HK-2 (cell line): ENCODE measurements around the gene REPIN1.

Source experiments
- DNase-seq: peaks from one replicate; pipeline ENCODE4 v3.0.0-alpha.2; 2018; ENCODE audit not compliant: unreplicated experiment

Gene REPIN1

GRCh38 chr7:150368096-150368883 lies at the start of gene REPIN1:
Gene REPIN1 (plus strand): TSS chr7:150368822. CDS start chr7:150369712, 890 bp downstream.
- peak; percentile 87 for DNase-seq

- no peak for DNase-seq
Measured at GRCh38 chr7:150321788-150322113, 46.9 kb upstream of the REPIN1 start.

DNA sequence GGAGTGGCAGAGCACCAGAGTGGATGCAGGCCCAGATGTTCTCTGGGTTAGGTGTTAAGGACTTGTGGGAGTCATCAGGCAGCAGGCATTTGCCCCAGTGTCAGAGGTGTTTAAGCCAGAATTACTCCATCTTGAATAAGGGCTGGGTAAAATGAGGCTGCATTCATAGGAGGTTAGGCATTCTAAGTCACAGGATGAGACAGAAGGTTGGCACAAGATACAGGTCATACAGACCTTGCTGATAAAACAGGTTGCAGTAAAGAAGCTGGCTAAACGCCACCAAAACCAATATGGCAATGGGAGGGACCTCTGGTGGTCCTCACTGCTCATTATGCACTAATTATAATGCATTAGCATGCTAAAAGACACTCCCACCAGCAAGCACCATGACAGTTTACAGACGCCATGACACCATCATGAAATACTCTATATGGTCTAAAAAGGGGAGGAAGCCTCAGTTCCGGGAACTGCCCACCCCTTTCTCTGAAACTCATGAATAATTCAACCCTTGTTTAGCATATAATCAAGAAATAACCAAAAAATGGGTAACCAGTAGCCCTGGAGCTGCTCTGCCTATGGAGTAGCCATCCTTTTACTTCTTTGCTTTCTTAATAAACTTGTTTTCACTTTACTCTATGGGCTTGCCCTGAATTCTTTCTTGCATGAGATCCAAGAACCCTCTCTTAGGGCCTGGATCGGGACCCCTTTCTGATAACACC lies 46.3 kb upstream of the REPIN1 start:
- no peak for DNase-seq

DNA sequence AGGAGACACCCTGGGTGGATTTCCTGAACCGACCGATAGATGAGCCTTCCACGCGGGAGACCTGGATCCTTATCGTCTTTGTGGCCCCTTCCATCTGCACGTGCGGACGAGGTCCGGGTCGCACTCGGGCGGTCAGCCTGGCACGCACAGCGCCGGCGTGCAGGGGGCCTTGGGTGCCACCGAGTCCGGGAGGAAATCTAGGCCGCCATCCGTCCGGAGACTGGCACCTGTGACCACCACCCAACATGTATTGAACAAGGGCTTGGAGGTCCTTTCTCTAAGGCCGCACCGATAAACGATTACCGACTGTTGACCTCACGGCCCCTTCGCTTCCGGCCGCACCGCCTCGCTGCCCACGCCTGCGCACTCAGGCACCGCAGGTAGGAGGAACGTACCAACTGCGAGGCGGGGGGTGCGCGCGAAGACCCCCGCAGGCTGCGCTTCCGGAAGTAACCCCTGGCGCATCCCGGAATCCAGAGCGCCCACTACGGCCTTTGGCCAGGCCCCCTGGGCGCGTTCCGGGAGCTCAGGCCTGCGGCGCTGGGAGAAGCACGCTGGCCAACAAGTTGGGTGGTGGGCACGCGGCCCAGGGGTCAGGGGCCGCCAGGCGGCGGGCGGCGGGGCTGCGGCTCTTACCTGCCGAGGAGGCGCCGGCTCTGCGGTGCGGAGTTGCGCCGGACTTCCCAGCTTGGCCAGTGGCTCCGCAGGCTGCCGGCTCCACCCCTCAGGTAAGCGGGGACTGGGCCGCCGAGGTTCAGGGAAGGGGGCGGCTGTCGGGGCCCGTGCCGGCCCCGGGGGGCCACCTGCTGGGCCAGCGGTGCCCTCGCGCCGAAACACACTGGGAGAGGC lies 45.6 kb upstream of the REPIN1 start, which contains the start of the genes ACTR3C and LRRC61:
ACTR3C (minus strand) TSS at position 713 of the 849 bp plus-strand sequence. CDS start 28,249 bp downstream, outside the sequence.
LRRC61 (plus strand) TSS at position 523 of the 849 bp plus-strand sequence. CDS start 13,507 bp downstream, outside the sequence.
- DNase-seq = peak; percentile 87

DNA sequence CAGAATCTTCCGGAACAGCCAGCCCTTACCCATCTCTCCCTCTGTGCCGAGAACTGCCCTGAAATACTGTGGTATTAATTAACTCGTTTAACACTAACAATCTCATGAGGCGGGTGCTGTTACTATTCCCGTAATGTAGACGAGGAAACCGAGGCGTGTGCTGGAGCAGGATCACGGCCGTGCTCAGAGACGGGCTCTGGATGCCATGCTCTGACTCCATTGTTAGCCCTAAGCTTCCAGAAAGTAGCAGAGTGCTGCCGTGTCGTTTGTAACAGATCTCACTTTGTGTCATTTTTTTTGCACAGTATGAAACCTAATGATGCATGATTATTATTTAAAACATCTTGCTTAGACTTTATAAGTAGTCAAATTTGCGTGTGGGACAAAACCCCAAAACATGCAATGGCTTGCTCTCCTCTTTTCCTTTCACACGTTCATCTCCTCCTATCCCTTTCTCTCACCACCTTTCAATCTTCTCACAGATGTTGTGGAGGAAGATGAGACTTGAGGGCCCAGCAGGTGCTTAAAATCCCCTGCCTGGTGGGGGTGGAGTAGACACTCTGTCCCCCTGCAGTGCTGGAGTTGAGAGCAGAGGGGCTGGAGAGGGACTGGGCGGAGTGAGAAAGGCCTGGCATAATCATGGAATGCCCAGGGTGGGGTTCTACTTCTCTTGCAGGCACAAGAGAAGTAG lies 44.8 kb upstream of the REPIN1 start:
- no peak for DNase-seq

DNA sequence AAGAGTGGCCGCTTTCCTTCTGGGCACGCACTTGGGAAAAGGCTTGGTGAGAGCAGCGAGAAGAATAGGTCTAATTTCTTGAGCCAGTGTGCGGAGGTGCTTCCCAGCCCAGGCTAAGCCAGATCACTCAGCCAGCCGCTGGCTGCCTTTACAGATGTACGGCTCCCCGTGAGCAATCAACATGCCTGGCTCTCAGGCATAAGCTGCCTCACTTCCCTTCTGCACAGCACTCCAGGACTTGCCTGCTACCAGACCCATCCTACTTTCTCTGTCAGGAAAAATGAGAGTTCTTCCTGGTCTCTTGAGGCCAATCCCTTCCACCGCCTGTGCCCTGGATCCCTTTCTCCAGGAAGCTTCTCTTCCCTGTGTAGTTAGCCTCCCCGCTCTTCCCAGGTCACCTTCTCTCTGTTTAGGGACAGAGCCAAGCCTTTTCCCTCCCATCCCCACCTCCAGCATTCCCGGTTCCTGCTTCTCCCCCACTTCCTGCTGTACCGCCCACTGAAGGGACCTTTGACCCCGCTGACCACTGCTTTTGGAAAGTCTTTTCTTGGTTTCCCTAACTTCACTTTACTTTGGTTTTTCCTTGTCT lies 44.2 kb upstream of the REPIN1 start:
- no peak for DNase-seq

GRCh38 chr7:150325110-150325611 lies 43.5 kb upstream of the REPIN1 start:
- no peak for DNase-seq

- DNase-seq = no peak
Measured at GRCh38 chr7:150325901-150326300, 42.7 kb upstream of the REPIN1 start.

DNA sequence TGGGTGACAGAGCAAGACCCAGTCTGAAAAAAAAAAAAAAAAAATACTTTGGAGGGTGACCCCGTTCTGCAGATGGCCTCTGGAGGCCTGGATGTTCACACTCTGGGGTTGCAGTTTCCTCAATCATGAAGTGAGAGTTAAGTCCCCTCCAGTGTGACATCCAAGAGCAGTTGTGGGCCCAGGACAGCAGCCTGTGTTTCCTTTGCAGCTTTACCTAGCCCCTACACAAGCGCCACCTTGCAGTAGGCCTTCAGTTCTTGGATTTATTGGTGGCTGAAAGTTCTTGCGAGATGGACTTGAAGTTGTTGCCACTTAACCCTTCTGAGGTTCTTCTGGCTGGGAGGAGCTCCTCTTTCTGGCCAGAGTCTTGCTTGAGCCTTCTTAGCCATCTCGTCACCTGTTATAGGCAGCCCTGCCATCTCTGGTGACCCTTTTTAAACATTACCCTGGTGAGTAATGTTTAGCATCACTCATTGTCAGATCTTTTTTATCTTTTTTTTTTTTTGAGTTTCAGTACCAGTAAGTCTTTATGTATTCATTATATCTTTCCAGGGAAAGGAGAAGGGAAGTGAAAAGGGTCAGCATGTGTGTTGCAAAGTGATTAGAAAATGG lies 41.9 kb upstream of the REPIN1 start:
- DNase-seq = no peak

- no peak for DNase-seq
Measured at GRCh38 chr7:150327308-150327707, 41.3 kb upstream of the REPIN1 start.

DNA sequence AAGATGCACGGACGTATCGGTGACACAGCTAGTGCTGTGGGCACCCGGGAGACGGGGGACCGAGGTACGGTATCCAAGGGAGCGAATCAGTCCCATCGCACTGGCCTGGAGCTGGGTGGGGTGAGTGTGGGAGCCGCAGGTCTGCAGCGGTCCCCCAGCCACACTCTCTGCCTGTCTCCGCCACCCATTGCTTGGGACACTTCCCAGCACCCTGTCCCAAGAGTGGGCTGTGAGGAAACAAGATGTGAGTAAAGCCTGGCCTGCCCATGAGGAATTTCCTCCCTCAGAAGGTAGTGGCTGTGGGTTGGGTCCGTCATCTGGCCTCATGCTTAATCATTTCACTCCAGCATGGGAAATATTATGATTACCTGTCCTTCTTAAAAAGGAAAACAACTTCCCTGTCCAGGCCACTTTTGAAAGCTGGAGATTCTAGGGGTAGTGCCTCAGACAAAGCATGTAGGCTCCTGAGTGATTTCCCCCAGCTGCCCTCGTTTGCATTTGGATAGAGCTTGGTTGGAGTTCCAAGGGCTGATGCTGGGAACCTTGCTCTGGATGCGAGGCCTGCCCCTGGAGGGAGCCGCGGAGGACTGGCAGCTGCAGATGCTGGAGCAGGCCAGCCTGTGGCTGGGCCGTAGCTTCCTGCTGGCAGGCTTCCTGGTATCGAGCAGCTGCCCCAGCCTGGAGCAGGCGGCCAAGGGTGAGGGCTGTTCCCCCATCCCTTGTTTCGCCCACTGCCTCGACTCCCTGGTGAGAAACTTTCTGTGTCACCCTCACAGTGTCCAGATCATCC lies 39.1 kb upstream of the REPIN1 start:
- DNase-seq = no peak

DNA sequence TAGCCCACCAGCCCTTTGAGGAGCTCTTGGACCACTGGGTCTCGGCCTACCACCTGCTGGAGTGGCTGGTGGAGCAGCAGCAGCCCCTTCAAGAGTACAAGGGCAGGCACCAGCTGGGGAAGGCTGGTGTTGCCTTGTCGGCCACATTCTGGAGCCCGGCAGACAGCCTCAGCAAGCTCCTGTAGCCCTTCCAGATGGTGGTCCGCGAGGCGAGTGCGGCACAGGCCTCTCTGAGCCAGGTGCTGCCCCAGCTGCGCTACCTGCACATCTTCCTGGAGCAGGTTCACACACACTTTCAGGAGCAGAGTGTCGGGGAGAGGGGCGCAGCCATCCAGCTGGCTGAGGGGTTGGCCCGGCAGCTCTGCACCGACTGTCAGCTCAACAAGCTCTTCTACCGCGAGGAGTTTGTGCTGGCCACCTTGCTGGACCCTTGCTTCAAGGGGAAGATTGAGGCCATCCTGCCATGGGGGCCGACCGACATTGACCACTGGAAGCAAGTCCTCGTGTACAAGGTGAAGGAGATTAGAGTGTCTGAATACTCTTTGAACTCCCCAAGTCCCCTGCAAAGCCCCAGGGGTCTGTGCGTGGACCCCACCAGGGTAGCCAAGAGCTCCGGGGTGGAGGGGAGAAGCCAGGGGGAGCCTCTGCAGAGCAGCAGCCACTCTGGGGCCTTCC lies 38.3 kb upstream of the REPIN1 start:
- DNase-seq = no peak

DNA sequence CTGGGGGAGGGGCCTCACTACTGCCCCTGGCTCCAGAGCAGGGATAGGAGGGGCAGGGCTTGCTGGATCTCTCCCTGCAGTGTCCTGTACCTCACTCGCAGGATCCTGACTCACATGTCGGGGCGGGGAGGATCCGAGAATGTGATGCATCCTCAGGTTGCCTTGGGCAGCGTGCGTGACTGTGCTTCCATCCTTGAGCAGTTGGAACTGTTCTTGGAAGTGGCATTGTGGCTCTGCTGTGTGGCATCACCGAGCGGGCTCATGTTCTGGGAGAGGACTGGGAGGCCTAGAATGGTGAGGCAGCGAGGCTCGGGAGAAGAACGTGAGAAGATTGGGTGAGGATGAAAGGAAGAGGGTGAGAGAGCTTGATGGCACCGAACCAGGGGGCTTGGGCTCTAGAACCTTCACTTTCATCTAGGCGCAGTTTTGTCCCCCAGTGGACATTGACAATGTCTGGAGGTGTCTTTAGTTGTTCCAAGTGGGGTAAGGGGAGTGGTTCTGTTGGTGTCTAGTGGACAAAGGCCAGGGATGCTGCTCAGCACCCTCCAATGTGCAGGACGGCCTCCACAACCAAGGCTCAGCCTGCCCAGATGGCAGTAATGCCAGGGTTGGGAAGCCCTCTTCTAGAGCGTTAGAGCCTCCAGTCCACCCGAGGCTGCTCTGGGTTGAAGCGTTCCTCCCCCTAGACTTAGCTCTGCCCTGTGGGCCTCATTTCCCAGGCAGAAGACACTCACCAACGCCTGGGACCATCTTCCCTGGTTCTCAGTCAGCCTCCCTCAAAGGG lies 35.6 kb upstream of the REPIN1 start:
- no peak for DNase-seq

- DNase-seq = no peak
Measured at GRCh38 chr7:150333659-150334058, 35.0 kb upstream of the REPIN1 start.

- DNase-seq = no peak
Measured at GRCh38 chr7:150334108-150334507, 34.5 kb upstream of the REPIN1 start.

GRCh38 chr7:150335108-150335773 lies 33.4 kb upstream of the REPIN1 start:
- DNase-seq = no peak

DNA sequence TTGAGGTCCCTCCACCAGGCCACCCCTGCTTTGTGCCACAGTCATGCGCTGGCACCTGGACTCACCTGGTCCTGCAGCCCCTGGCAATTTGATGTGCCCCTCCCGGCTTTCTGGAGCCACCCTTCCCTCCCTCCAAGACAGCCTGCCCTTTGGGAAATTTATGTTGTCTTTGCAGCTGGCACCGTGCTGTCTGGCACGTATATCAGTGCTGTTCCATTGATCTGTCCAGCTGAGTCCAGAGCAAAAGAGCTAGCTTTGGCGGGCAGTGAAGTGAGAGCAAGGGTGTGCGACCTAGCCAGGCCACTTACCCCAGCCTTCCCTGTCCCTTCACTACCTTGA lies 32.9 kb upstream of the REPIN1 start:
- DNase-seq = no peak

GRCh38 chr7:150336746-150337145 lies 31.9 kb upstream of the REPIN1 start:
- DNase-seq = no peak
